ENCODE results near the gene TENT5C. TPM values are rescaled to one million over a fixed set of nuclear protein-coding genes. Genes with fewer than 3 reads are reported as not detected.

Gene TENT5C
- total and polyA plus RNA-seq, 2 of the 8 experiments (the other 6 are each of a cell fraction or from before 2014, with no cell fraction given) = 0.38 to 0.99 TPM

GRCh38 chr1:117594261-117594990 is 11.4 kb upstream of the TENT5C start:
- Histone ChIP-seq H3K23me2 (ENCODE audit: low read depth, low read length) (no peaks in the 10 kb centered on the region), H2BK5ac (ENCODE audit: low read depth, low read length) (no peak overlapping the region), H4K5ac (ENCODE audit: insufficient read length, low read depth, low read length) (no peak overlapping the region), H3K9me3 (ENCODE audit: insufficient read depth in 2 of 2, low read depth in 1 of 2, low read length in 1 of 2) (no peaks in the 10 kb centered on the region), H2BK120ac (replicated peaks; ENCODE audit: low read depth, low read length) (no peak overlapping the region), H3K79me2 (ENCODE audit: control insufficient read depth in 1 of 2, insufficient read depth in 2 of 2, low read length in 2 of 2) (no peaks in the 10 kb centered on the region), H2BK12ac (ENCODE audit: low read depth, low read length) (no peak overlapping the region), H4K91ac (replicated peaks; ENCODE audit: insufficient read length, low read length) (no peak overlapping the region), H2AK5ac (ENCODE audit: low read depth, low read length) (no peak overlapping the region), H2AFZ (ENCODE audit: low read length) (no peak overlapping the region), H4K8ac (ENCODE audit: extremely low read depth, insufficient read depth, low read length) (no peak overlapping the region), H3K23ac (ENCODE audit: insufficient read length) (no peak overlapping the region), H3K4me2 (ENCODE audit: insufficient read depth in 1 of 2, low read depth in 2 of 2, low read length in 2 of 2) (no peak overlapping the region), H3K27me3 (replicated peaks in 1 of 4; ENCODE audit: control insufficient read depth in 3 of 4, extremely low read depth in 1 of 4, insufficient read depth in 3 of 4, low read length in 3 of 4) (no peaks in the 10 kb centered on the region), H3K79me1 (ENCODE audit: low read depth, low read length) (no peaks in the 10 kb centered on the region), H3K14ac (ENCODE audit: insufficient read length) (no peak overlapping the region), H3K56ac (replicated peaks; ENCODE audit: insufficient read length, low read depth, low read length) (no peak overlapping the region), H3K36me3 (ENCODE audit: control insufficient read depth in 2 of 4, insufficient read depth in 4 of 4, low read length in 3 of 4) (no peaks in the 10 kb centered on the region), H2BK15ac (ENCODE audit: low read length) (no peak overlapping the region), H3K4me3 (ENCODE audit: extremely low read depth in 1 of 4, insufficient read depth in 2 of 4, low read depth in 3 of 4, low read length in 4 of 4) (no peak overlapping the region), H3K9ac (replicated peaks in 1 of 4; ENCODE audit: extremely low read depth in 1 of 4, low read depth in 3 of 4, low read length in 3 of 4) (no peak overlapping the region), H3K4me1 (replicated peaks in 1 of 4; ENCODE audit: control insufficient read depth in 3 of 4, insufficient read depth in 4 of 4, low read length in 3 of 4) (peaks cover 0 to 2% (median 0%) of the 10 kb centered on the region in 4 experiments; a peak in 1 of 7 replicates), H3K4ac (replicated peaks; ENCODE audit: insufficient read length, low read depth, low read length) (no peak overlapping the region), H2BK20ac (ENCODE audit: low read length) (no peak overlapping the region), H3K27ac (ENCODE audit: low read depth, low read length) (no peak overlapping the region), H3K18ac (ENCODE audit: extremely low read depth, low read length) (no peak overlapping the region), H4K20me1 (replicated peaks in 1 of 2; ENCODE audit: control insufficient read depth in 1 of 2, insufficient read depth in 2 of 2, low read length in 2 of 2) (no peaks in the 10 kb centered on the region)
- POLR2A ChIA-PET (ENCODE audit: partially characterized antibody) = interaction anchor here (3.2 kb wide), 1 partner anchor 12 kb away, joined by 16 read pairs; the partner anchor contains the start of gene TENT5C
- CTCF ChIA-PET (ENCODE audit: partially characterized antibody) = interaction anchor here (0.6 to 1.5 kb wide), 9 partner anchors 13 to 857 kb away, joined by 3 read pairs; no protein-coding TSS in a partner anchor
- FAIRE-seq (no peak), DNase-seq (ENCODE audit: low read depth in 1 of 2, low spot score in 2 of 2) (no peak)
- WGBS, 2 experiments (ENCODE audit: extremely low coverage in 1 of 2, insufficient coverage in 1 of 2, insufficient read length in 1 of 2, insufficient replicate concordance in 2 of 2, low coverage in 1 of 2, low lambda C conversion rate in 2 of 2, missing lambda C conversion rate in 1 of 2) = 88% methylated on average over 7 of the region's 8 CpGs; no CpG with 5 or more reads in 1 of the 2 experiments
- TF ChIP-seq SAP30 (IDR thresholded peaks at IDR 0.05; ENCODE audit: insufficient read depth, insufficient replicate concordance, low read length) = no peak
- TF ChIP-seq GABPA (IDR thresholded peaks at IDR 0.05; ENCODE audit: borderline replicate concordance, insufficient read depth, low read length) = no peak
- TF ChIP-seq CHD1 (IDR thresholded peaks at IDR 0.05; ENCODE audit: low read depth, low read length) = no peak
- TF ChIP-seq TBP (IDR thresholded peaks at IDR 0.05; ENCODE audit: low read depth, low read length) = no peak
